ENCODE data around the gene CCDC188. TPM values are rescaled to one million over a fixed set of nuclear protein-coding genes. Genes with fewer than 3 reads are reported as not detected.
A peak's percentile ranks its signal among the peaks of the same experiment; 100 is the strongest.

The CCDC188 gene
- total RNA-seq, 6 donors from 2014 or later = 0.46 to 2.1 (median 1.2) TPM

DNA sequence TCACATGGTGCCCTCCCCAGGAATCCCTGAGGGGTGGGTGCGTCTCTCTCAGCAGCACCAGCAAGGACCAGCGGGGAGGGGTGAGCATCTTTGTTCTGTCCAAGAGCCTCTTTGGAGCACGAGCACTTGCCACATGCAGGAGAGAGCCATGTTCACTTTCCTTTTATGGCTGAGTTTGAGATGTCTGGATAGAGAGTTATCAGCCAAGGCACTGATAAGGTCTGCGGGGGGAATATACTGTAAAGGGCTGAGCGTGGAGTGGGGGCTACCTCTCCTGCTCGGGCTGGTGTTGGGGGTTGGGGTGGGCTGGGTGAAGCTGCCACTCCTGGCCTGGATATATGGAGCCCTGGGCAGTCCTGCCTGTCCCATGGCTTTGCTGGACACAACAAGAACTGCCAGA lies 34.9 kb upstream of the CCDC188 start:
- no peaks in the 10 kb centered on the region for H3K36me3 ChIP-seq
- no peak overlapping the region for H3K27ac ChIP-seq
- no peak for TF ChIP-seq CTCF (IDR thresholded peaks at IDR 0.05)
- TF ChIP-seq POLR2AphosphoS5 (IDR thresholded peaks at IDR 0.05) = no peak
- TF ChIP-seq POLR2A (IDR thresholded peaks at IDR 0.05) = no peak
- TF ChIP-seq EP300 (IDR thresholded peaks at IDR 0.05) = no peak
- WGBS, 2 donors = 81 to 88% methylated on average over 5 to 6 of the region's 6 CpGs
- DNase-seq (no peak), ATAC-seq (ENCODE audit: low FRiP score in 2 of 2) (no peak)
- no peak overlapping the region for H3K4me3 ChIP-seq
- H3K4me1 ChIP-seq = no peaks in the 10 kb centered on the region
- no peaks in the 10 kb centered on the region for H3K9me3 ChIP-seq
- no peaks in the 10 kb centered on the region for H3K27me3 ChIP-seq

DNA sequence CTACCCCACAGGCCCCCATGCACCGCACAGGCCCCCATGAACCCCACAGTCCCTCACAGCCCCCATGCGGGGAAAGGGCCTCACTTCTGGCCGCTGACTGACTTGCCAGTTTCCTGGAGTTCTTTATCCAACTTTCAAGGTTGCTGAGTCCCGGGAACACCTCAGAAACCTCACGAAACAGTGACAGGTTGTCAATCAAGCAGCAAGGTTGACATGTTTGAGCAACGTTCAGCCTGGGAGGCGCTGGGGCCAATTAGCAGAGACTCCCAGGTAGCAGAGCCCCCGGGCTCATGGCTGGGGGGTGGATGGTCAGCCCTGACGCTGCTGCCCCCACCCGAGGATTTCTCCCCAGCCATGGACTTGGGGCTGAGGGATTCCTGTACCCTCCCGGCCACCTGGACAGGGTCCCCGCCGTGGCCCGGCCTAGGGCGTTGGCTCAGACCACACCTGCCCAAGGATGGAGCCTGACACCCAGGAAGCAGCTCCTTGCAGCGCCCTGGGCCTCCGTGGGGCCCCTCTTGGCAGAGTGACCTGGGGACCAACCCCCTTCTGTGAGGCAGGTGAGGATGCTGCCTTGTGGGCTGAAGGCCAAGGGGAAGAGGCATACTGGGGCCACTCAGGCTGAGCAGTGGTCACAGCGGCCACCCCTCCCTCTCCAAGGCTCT lies 33.8 kb upstream of the CCDC188 start:
- no peak overlapping the region for H3K27ac ChIP-seq
- no peaks in the 10 kb centered on the region for H3K4me1 ChIP-seq
- no peak for ATAC-seq (ENCODE audit: low FRiP score in 2 of 2)
- TF ChIP-seq POLR2AphosphoS5 (IDR thresholded peaks at IDR 0.05) (no peak), CTCF (IDR thresholded peaks at IDR 0.05) (no peak), POLR2A (IDR thresholded peaks at IDR 0.05) (no peak), EP300 (IDR thresholded peaks at IDR 0.05) (no peak)
- 67 to 89% methylated on average over 3 to 14 of the region's 18 CpGs for WGBS, 2 donors
- H3K9me3 ChIP-seq = no peaks in the 10 kb centered on the region
- H3K36me3 ChIP-seq = no peaks in the 10 kb centered on the region
- H3K27me3 ChIP-seq = no peaks in the 10 kb centered on the region
- H3K4me3 ChIP-seq = no peak overlapping the region
- peak in 1 of 2 donors; percentile 83 for DNase-seq

DNA sequence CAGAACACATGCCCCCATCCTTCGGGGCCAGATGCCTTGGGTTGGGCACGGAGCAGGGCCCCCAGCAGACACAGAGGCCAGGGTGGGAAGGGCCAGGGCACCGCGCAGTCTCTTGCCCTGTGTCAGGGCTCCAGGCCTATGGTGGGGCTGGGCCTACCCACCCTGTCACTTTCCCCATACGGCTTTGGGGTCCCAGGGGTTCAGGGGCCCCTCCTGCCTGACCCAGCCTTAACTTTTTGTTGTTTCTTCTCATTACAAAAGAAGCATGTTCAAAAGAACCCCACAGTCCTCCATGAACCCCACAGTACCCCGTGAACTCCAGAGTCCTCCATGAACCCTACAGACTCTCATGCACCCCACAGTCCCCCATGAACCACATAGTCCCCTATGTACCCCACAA lies 33.0 kb upstream of the CCDC188 start:
- Histone ChIP-seq H3K27ac (no peak overlapping the region), H3K36me3 (no peaks in the 10 kb centered on the region), H3K9me3 (no peaks in the 10 kb centered on the region), H3K4me3 (no peak overlapping the region), H3K4me1 (no peaks in the 10 kb centered on the region), H3K27me3 (no peaks in the 10 kb centered on the region)
- 98 to 100% methylated on average over 2 to 6 of the region's 6 CpGs for WGBS, 2 donors
- no peak for ATAC-seq (ENCODE audit: low FRiP score in 2 of 2)
- DNase-seq = no peak
- TF ChIP-seq EP300 (IDR thresholded peaks at IDR 0.05) (no peak), POLR2A (IDR thresholded peaks at IDR 0.05) (no peak), CTCF (IDR thresholded peaks at IDR 0.05) (no peak), POLR2AphosphoS5 (IDR thresholded peaks at IDR 0.05) (no peak)

DNA sequence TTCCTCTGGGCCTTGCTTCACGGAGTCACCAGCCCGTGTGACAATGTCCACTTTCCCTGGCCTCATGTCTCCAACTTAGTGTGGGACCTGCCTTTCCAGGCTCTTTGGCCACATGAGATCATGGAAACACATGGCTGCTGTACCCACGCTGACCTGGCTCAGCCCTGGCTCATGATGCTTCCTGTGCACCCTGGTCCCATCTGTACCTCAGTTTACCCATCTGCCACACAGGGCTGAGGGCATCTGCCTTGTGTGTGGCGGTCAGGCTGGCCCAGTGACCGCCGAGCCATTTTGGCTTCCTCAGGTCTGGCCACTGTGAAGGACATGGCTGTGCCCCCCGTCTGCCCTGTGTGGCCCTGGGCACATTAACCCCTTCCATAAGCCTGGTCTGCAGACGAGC lies 32.2 kb upstream of the CCDC188 start:
- Histone ChIP-seq H3K36me3 (no peaks in the 10 kb centered on the region), H3K4me1 (no peaks in the 10 kb centered on the region), H3K4me3 (no peak overlapping the region), H3K27me3 (no peaks in the 10 kb centered on the region), H3K27ac (no peak overlapping the region), H3K9me3 (no peaks in the 10 kb centered on the region)
- DNase-seq (no peak), ATAC-seq (ENCODE audit: low FRiP score in 2 of 2) (no peak)
- WGBS, 2 donors = 87 to 99% methylated on average over 7 to 8 of the region's 8 CpGs
- TF ChIP-seq CTCF (IDR thresholded peaks at IDR 0.05) (no peak), EP300 (IDR thresholded peaks at IDR 0.05) (no peak), POLR2A (IDR thresholded peaks at IDR 0.05) (no peak), POLR2AphosphoS5 (IDR thresholded peaks at IDR 0.05) (no peak)

GRCh38 chr22:20182365-20182764 lies 31.5 kb upstream of the CCDC188 start:
- Histone ChIP-seq H3K27ac (no peak overlapping the region), H3K36me3 (no peaks in the 10 kb centered on the region), H3K4me3 (no peak overlapping the region), H3K4me1 (no peaks in the 10 kb centered on the region), H3K9me3 (no peaks in the 10 kb centered on the region), H3K27me3 (no peaks in the 10 kb centered on the region)
- no peak for ATAC-seq (ENCODE audit: low FRiP score in 2 of 2)
- DNase-seq = no peak
- 84% methylated on average over 9 of the region's 9 CpGs; no CpG with 5 or more reads in 1 of the 2 donors for WGBS, 2 donors
- TF ChIP-seq CTCF (IDR thresholded peaks at IDR 0.05) = no peak
- no peak for TF ChIP-seq POLR2AphosphoS5 (IDR thresholded peaks at IDR 0.05)
- no peak for TF ChIP-seq EP300 (IDR thresholded peaks at IDR 0.05)
- TF ChIP-seq POLR2A (IDR thresholded peaks at IDR 0.05) = no peak
